Measurements from ENCODE around the gene ERMARD.

The ERMARD gene

DNA sequence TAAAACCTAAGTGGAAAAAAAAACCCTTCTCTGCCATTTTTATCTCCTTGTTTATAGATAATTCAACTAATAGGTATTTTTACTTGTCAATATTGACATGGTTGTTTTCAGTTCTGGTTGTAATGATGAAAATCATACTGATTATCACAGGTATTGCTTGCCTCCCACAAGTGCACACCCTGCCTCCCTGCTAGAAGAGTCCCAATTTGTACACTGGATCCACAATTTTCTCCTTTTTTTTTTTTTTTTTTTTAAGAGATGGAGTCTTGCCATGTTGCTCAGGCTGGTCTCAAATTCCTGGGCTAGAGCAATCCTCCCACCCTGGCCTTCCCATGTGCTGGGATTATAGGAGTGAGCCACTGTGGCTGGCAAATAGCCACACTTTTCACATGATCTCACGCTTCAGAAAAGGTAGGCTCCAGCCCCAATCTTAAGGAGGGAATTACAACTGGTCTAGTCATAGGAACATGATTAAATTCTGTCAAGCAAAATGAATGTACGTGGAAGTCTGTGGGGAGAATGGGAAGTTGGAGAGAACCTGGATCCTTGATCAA lies 12.4 kb upstream of the ERMARD start:
- no peaks in the 10 kb centered on the region for H3K9me2 ChIP-seq (replicated peaks; ENCODE audit: control insufficient read depth, low read length)
- H4K20me1 ChIP-seq (ENCODE audit: control insufficient read depth, insufficient read depth, low read depth, low read length), result no peaks in the 10 kb centered on the region
- no peaks in the 10 kb centered on the region for H3F3A ChIP-seq (ENCODE audit: control insufficient read depth, insufficient read depth)
- H3K79me2 ChIP-seq (ENCODE audit: control insufficient read depth, low read length), result no peaks in the 10 kb centered on the region
- H3K4me2 ChIP-seq (ENCODE audit: low read length), result no peak overlapping the region
- no peaks in the 10 kb centered on the region for H3K27me3 ChIP-seq (ENCODE audit: control insufficient read depth, low read length)
- H3K9me3 ChIP-seq (ENCODE audit: control insufficient read depth, insufficient read depth, low read length), result no peaks in the 10 kb centered on the region
- H3K4me3 ChIP-seq (ENCODE audit: low read length), result no peak overlapping the region
- no peak for TF ChIP-seq EZH2phosphoT487 (IDR thresholded peaks at IDR 0.05; ENCODE audit: borderline replicate concordance, low read length)
- TF ChIP-seq, protein P1, sequence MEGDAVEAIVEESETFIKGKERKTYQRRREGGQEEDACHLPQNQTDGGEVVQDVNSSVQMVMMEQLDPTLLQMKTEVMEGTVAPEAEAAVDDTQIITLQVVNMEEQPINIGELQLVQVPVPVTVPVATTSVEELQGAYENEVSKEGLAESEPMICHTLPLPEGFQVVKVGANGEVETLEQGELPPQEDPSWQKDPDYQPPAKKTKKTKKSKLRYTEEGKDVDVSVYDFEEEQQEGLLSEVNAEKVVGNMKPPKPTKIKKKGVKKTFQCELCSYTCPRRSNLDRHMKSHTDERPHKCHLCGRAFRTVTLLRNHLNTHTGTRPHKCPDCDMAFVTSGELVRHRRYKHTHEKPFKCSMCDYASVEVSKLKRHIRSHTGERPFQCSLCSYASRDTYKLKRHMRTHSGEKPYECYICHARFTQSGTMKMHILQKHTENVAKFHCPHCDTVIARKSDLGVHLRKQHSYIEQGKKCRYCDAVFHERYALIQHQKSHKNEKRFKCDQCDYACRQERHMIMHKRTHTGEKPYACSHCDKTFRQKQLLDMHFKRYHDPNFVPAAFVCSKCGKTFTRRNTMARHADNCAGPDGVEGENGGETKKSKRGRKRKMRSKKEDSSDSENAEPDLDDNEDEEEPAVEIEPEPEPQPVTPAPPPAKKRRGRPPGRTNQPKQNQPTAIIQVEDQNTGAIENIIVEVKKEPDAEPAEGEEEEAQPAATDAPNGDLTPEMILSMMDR (IDR thresholded peaks at IDR 0.05; ENCODE audit: low read depth, low read length, poor library complexity, severe bottlenecking), result no peak
- no peaks in the 10 kb centered on the region for H3K36me3 ChIP-seq (ENCODE audit: control insufficient read depth, low read length)
- peaks cover 5% of the 10 kb centered on the region for H3K4me1 ChIP-seq (ENCODE audit: control insufficient read depth, low read length)
- no peak overlapping the region for H3K27ac ChIP-seq (ENCODE audit: low read depth, low read length)

GRCh38 chr6:169741344-169741743 lies 10.1 kb upstream of the ERMARD start:
- Histone ChIP-seq H3K9me2 (replicated peaks; ENCODE audit: control insufficient read depth, low read length) (no peaks in the 10 kb centered on the region), H3F3A (ENCODE audit: control insufficient read depth, insufficient read depth) (no peaks in the 10 kb centered on the region; the same call in 1 of the 2 replicates), H3K36me3 (ENCODE audit: control insufficient read depth, low read length) (no peaks in the 10 kb centered on the region; the same call in 1 of the 2 replicates), H3K4me1 (ENCODE audit: control insufficient read depth, low read length) (no peaks in the 10 kb centered on the region), H3K79me2 (ENCODE audit: control insufficient read depth, low read length) (no peaks in the 10 kb centered on the region), H3K9me3 (ENCODE audit: control insufficient read depth, insufficient read depth, low read length) (no peaks in the 10 kb centered on the region), H3K4me2 (ENCODE audit: low read length) (no peak overlapping the region), H3K27ac (ENCODE audit: low read depth, low read length) (no peak overlapping the region), H3K27me3 (ENCODE audit: control insufficient read depth, low read length) (no peaks in the 10 kb centered on the region), H4K20me1 (ENCODE audit: control insufficient read depth, insufficient read depth, low read depth, low read length) (no peaks in the 10 kb centered on the region), H3K4me3 (ENCODE audit: low read length) (no peak overlapping the region)
- no peak for TF ChIP-seq EZH2phosphoT487 (IDR thresholded peaks at IDR 0.05; ENCODE audit: borderline replicate concordance, low read length)
- TF ChIP-seq, protein P1 (IDR thresholded peaks at IDR 0.05; ENCODE audit: low read depth, low read length, poor library complexity, severe bottlenecking), result no peak

GRCh38 chr6:169745405-169745804 lies 6.0 kb upstream of the ERMARD start:
- H3K79me2 ChIP-seq (ENCODE audit: control insufficient read depth, low read length), result peaks cover 15% of the 10 kb centered on the region
- H3K4me3 ChIP-seq (ENCODE audit: low read length), result no peak overlapping the region
- peaks cover 4% of the 10 kb centered on the region; the same call in 1 of the 2 replicates for H4K20me1 ChIP-seq (ENCODE audit: control insufficient read depth, insufficient read depth, low read depth, low read length)
- H3K9me2 ChIP-seq (replicated peaks; ENCODE audit: control insufficient read depth, low read length), result no peaks in the 10 kb centered on the region
- H3K4me2 ChIP-seq (ENCODE audit: low read length), result no peak overlapping the region
- no peak overlapping the region for H3K27ac ChIP-seq (ENCODE audit: low read depth, low read length)
- no peaks in the 10 kb centered on the region for H3K9me3 ChIP-seq (ENCODE audit: control insufficient read depth, insufficient read depth, low read length)
- no peaks in the 10 kb centered on the region for H3K27me3 ChIP-seq (ENCODE audit: control insufficient read depth, low read length)
- H3K4me1 ChIP-seq (ENCODE audit: control insufficient read depth, low read length), result peaks cover 10% of the 10 kb centered on the region
- peaks cover 28% of the 10 kb centered on the region for H3K36me3 ChIP-seq (ENCODE audit: control insufficient read depth, low read length)
- TF ChIP-seq, protein P1 (IDR thresholded peaks at IDR 0.05; ENCODE audit: low read depth, low read length, poor library complexity, severe bottlenecking), result no peak
- no peak for TF ChIP-seq EZH2phosphoT487 (IDR thresholded peaks at IDR 0.05; ENCODE audit: borderline replicate concordance, low read length)
- H3F3A ChIP-seq (ENCODE audit: control insufficient read depth, insufficient read depth), result peaks cover 11% of the 10 kb centered on the region

Data from DOHH2 (cell line).